NCI-H345 treated with DMSO at 0.1 percent for 48 hours (cell line): ENCODE results near the gene NRG4.
"Not testable (repeated sequence)": the region's sequence is repeated elsewhere in the genome, so short reads cannot be mapped to it uniquely, and the experiment has no call there.

Source experiments
- DNase-seq: peaks from one replicate; lab custom pipeline; 2025; ENCODE audit not compliant: unreplicated experiment; lab: John Stamatoyannopoulos, UW

NRG4 gene

GRCh38 chr15:75994220-75994619 is 18.0 kb downstream of the NRG4 start:
- no peak for DNase-seq

- DNase-seq: no peak
These were observed 19.3 kb downstream of the NRG4 start for GRCh38 chr15:75992897-75993296.

- no peak for DNase-seq
These were observed 22.3 kb downstream of the NRG4 start for GRCh38 chr15:75989875-75990274.

- DNase-seq: no peak
These were observed 23.2 kb downstream of the NRG4 start for GRCh38 chr15:75989045-75989444.

- DNase-seq: no peak
These were observed 26.3 kb downstream of the NRG4 start for GRCh38 chr15:75985971-75986370.

- DNase-seq: not testable (repeated sequence)
These were observed 27.5 kb downstream of the NRG4 start for GRCh38 chr15:75984706-75985105.

- no peak for DNase-seq
These were observed 29.8 kb downstream of the NRG4 start for GRCh38 chr15:75982468-75982867.

- no peak for DNase-seq
These were observed 30.9 kb downstream of the NRG4 start for GRCh38 chr15:75981149-75981815.

- not testable (repeated sequence) for DNase-seq
These were observed 35.5 kb downstream of the NRG4 start for GRCh38 chr15:75976766-75977165.

GRCh38 chr15:75966073-75966472 is 46.2 kb downstream of the NRG4 start:
- DNase-seq: no peak

GRCh38 chr15:75961331-75961730 is 50.9 kb downstream of the NRG4 start:
- no peak for DNase-seq

GRCh38 chr15:75955720-75956119 is 56.5 kb downstream of the NRG4 start:
- DNase-seq: no peak

- no peak for DNase-seq
These were observed 59.7 kb downstream of the NRG4 start for GRCh38 chr15:75952525-75952924.

GRCh38 chr15:75948761-75949296 is 63.4 kb downstream of the NRG4 start:
- no peak for DNase-seq

- DNase-seq: no peak
These were observed 65.1 kb downstream of the NRG4 start for GRCh38 chr15:75947092-75947491.

- no peak for DNase-seq
These were observed 66.3 kb downstream of the NRG4 start for GRCh38 chr15:75945953-75946352.

GRCh38 chr15:75943713-75944215 is 68.5 kb downstream of the NRG4 start:
- DNase-seq: no peak

GRCh38 chr15:75943246-75943645 is 69.0 kb downstream of the NRG4 start:
- no peak for DNase-seq

GRCh38 chr15:75942464-75942863 is 69.8 kb downstream of the NRG4 start:
- DNase-seq: no peak

- no peak for DNase-seq
These were observed 81.4 kb downstream of the NRG4 start for GRCh38 chr15:75930866-75931265.

GRCh38 chr15:75929799-75930565 is 82.2 kb downstream of the NRG4 start:
- DNase-seq: no peak
